CD4-positive, alpha-beta T cell treated with Interleukin-6 at 100 ng/mL for 8 hours (primary cell): ENCODE data around the gene LYG1.

Source experiments
- DNase-seq: peaks from one replicate; pipeline ENCODE4 v3.0.0-alpha.2; 2020; ENCODE audit warnings: mixed read lengths, low spot score

The LYG1 gene

GRCh38 chr2:99275882-99276281 lies 25.1 kb downstream of the LYG1 start:
- DNase-seq, result no peak

- DNase-seq, result no peak
These were observed 39.8 kb downstream of the LYG1 start for GRCh38 chr2:99261242-99261641.

GRCh38 chr2:99260184-99260583 lies 40.8 kb downstream of the LYG1 start:
- DNase-seq, result no peak

GRCh38 chr2:99259465-99259864 lies 41.5 kb downstream of the LYG1 start:
- DNase-seq, result no peak

GRCh38 chr2:99256677-99257076 lies 44.3 kb downstream of the LYG1 start:
- no peak for DNase-seq

GRCh38 chr2:99255491-99256318 lies 45.3 kb downstream of the LYG1 start, which contains the start of gene LYG2:
Gene LYG2 (minus strand): TSS chr2:99255666. CDS start chr2:99254260, 1,406 bp downstream.
- no peak for DNase-seq

GRCh38 chr2:99249951-99250350 lies 51.0 kb downstream of the LYG1 start:
- DNase-seq, result no peak

- DNase-seq, result no peak
These were observed 58.8 kb downstream of the LYG1 start for GRCh38 chr2:99242151-99242550.

GRCh38 chr2:99240431-99240830 lies 60.6 kb downstream of the LYG1 start:
- no peak for DNase-seq

- DNase-seq, result no peak
These were observed 62.4 kb downstream of the LYG1 start for GRCh38 chr2:99238599-99238998.
